ENCODE results near the gene MAP3K5. TPM values are rescaled to one million over a fixed set of nuclear protein-coding genes. Genes with fewer than 3 reads are reported as not detected.

Gene MAP3K5
- total RNA-seq, 1 experiment from 2014 or later, result 2.1 TPM

- Histone ChIP-seq H3K36me3 (ENCODE audit: control insufficient read depth, insufficient read depth, low read length) (no peaks in the 10 kb centered on the region), H3K27me3 (replicated peaks; ENCODE audit: control insufficient read depth, insufficient read depth, low read length) (no peaks in the 10 kb centered on the region), H3K4me3 (ENCODE audit: low read depth, low read length) (no peak overlapping the region), H3K4me1 (no peaks in the 10 kb centered on the region), H3K9me3 (no peaks in the 10 kb centered on the region)
- no peak overlapping the region for H3K4me3 Mint-ChIP-seq (ENCODE audit: unreplicated experiment)
- intact Hi-C loops (cut with micrococcal nuclease; ENCODE audit: unreplicated experiment), result no loop called here
- H3K27ac Mint-ChIP-seq (ENCODE audit: unreplicated experiment), result no peak overlapping the region
- H3K4me1 Mint-ChIP-seq (ENCODE audit: low read depth, unreplicated experiment), result no peaks in the 10 kb centered on the region
- H3K9me3 Mint-ChIP-seq (ENCODE audit: unreplicated experiment), result no peaks in the 10 kb centered on the region
- no peaks in the 10 kb centered on the region for H3K27me3 Mint-ChIP-seq (ENCODE audit: insufficient read depth, unreplicated experiment)
- no peak for TF ChIP-seq CTCF (IDR thresholded peaks at IDR 0.05; ENCODE audit: insufficient read depth in 1 of 2, low read depth in 1 of 2, low read length in 1 of 2, severe bottlenecking in 1 of 2, unreplicated experiment in 1 of 2)
- no peaks in the 10 kb centered on the region for H3K36me3 Mint-ChIP-seq (ENCODE audit: insufficient read depth, unreplicated experiment)
- BruUV-seq (replicated peaks), result no TSS peak
- CTCF ChIA-PET, result interaction anchor here (0.7 kb wide), 2 partner anchors 138 to 208 kb away, joined by 5 to 6 read pairs; no protein-coding TSS in a partner anchor
- POLR2A ChIA-PET, result no interaction called here
- no peak for DNase-seq
Observed at GRCh38 chr6:136782021-136782770, 10.1 kb downstream of the MAP3K5 start.

GRCh38 chr6:136780972-136781371, 11.3 kb downstream of the MAP3K5 start:
- Histone ChIP-seq H3K4me1 (no peaks in the 10 kb centered on the region), H3K36me3 (ENCODE audit: control insufficient read depth, insufficient read depth, low read length) (no peaks in the 10 kb centered on the region), H3K4me3 (ENCODE audit: low read depth, low read length) (no peak overlapping the region), H3K27me3 (replicated peaks; ENCODE audit: control insufficient read depth, insufficient read depth, low read length) (no peaks in the 10 kb centered on the region), H3K9me3 (no peaks in the 10 kb centered on the region)
- no peaks in the 10 kb centered on the region for H3K9me3 Mint-ChIP-seq (ENCODE audit: unreplicated experiment)
- H3K4me3 Mint-ChIP-seq (ENCODE audit: unreplicated experiment), result no peak overlapping the region
- no peaks in the 10 kb centered on the region for H3K27me3 Mint-ChIP-seq (ENCODE audit: insufficient read depth, unreplicated experiment)
- H3K27ac Mint-ChIP-seq (ENCODE audit: unreplicated experiment), result no peak overlapping the region
- H3K4me1 Mint-ChIP-seq (ENCODE audit: low read depth, unreplicated experiment), result no peaks in the 10 kb centered on the region
- POLR2A ChIA-PET, result no interaction called here
- no peak for TF ChIP-seq CTCF (IDR thresholded peaks at IDR 0.05; ENCODE audit: insufficient read depth in 1 of 2, low read depth in 1 of 2, low read length in 1 of 2, severe bottlenecking in 1 of 2, unreplicated experiment in 1 of 2)
- H3K36me3 Mint-ChIP-seq (ENCODE audit: insufficient read depth, unreplicated experiment), result no peaks in the 10 kb centered on the region
- intact Hi-C loops (cut with micrococcal nuclease; ENCODE audit: unreplicated experiment), result no loop called here
- DNase-seq, result no peak
- BruUV-seq (replicated peaks), result no TSS peak
- CTCF ChIA-PET, result interaction anchor here (1.0 kb wide), 1 partner anchor 11 kb away, joined by 3 read pairs; the partner anchor contains the start of gene MAP3K5

- intact Hi-C loops (cut with micrococcal nuclease; ENCODE audit: unreplicated experiment), result no loop called here
- Histone ChIP-seq H3K4me1 (peaks cover under 1% of the 10 kb centered on the region; the same call in 1 of the 2 replicates), H3K27me3 (replicated peaks; ENCODE audit: control insufficient read depth, insufficient read depth, low read length) (no peaks in the 10 kb centered on the region), H3K9me3 (no peaks in the 10 kb centered on the region), H3K4me3 (ENCODE audit: low read depth, low read length) (no peak overlapping the region), H3K36me3 (ENCODE audit: control insufficient read depth, insufficient read depth, low read length) (no peaks in the 10 kb centered on the region)
- Mint-ChIP-seq H3K4me1 (ENCODE audit: low read depth, unreplicated experiment) (no peaks in the 10 kb centered on the region), H3K27me3 (ENCODE audit: insufficient read depth, unreplicated experiment) (no peaks in the 10 kb centered on the region), H3K27ac (ENCODE audit: unreplicated experiment) (no peak overlapping the region), H3K9me3 (ENCODE audit: unreplicated experiment) (no peaks in the 10 kb centered on the region), H3K36me3 (ENCODE audit: insufficient read depth, unreplicated experiment) (no peaks in the 10 kb centered on the region), H3K4me3 (ENCODE audit: unreplicated experiment) (no peak overlapping the region)
- BruUV-seq (replicated peaks), result no TSS peak
- DNase-seq, result no peak
- TF ChIP-seq CTCF (IDR thresholded peaks at IDR 0.05; ENCODE audit: insufficient read depth in 1 of 2, low read depth in 1 of 2, low read length in 1 of 2, severe bottlenecking in 1 of 2, unreplicated experiment in 1 of 2), result no peak
- ChIA-PET CTCF (interaction anchor here (0.7 kb wide), 1 partner anchor 13 kb away, joined by 3 read pairs; the partner anchor contains the start of gene MAP3K5), POLR2A (no interaction called here)
Observed at GRCh38 chr6:136779682-136780081, 12.6 kb downstream of the MAP3K5 start.
